H1 (cell line): ENCODE results near the gene ASB11.

Source experiments
- CTCF ChIP-seq, 3 experiments: IDR thresholded peaks; 1 replicate in 2 of 3; 2 replicates in 1 of 3; pipeline versions ENCODE4 v1.5.1 to v1.6.1; 2011; ENCODE audit warnings: low read length in 3 of 3, mild to moderate bottlenecking in 3 of 3, inconsistent platforms in 2 of 3, low read depth in 1 of 3, moderate library complexity in 1 of 3; ENCODE audit not compliant: insufficient read depth in 1 of 3; ENCODE audit errors: control extremely low read depth in 1 of 3
- EP300 ChIP-seq, 2 experiments: IDR thresholded peaks; 1 replicate in 1 of 2; 2 replicates in 1 of 2; pipeline ENCODE4 v1.6.1; 2011 to 2012; ENCODE audit warnings: low read depth in 2 of 2, low read length in 2 of 2, mild to moderate bottlenecking in 2 of 2, borderline replicate concordance in 1 of 2, inconsistent platforms in 1 of 2, moderate library complexity in 1 of 2
- EZH2 ChIP-seq: fragments of 200-600 bp; sonication (generic); IDR thresholded peaks from 2 replicates; pipeline ENCODE4 v1.7.1; 2012; ENCODE audit warnings: low read depth, mild to moderate bottlenecking, moderate library complexity, low read length, inconsistent platforms; ENCODE audit not compliant: severe bottlenecking
- GTF2F1 ChIP-seq: IDR thresholded peaks from 2 replicates; pipeline ENCODE4 v1.6.1; 2012; ENCODE audit warnings: low read depth, low read length, improper control_type of control experiment, borderline replicate concordance
- HDAC6 ChIP-seq: IDR thresholded peaks from one replicate; pipeline ENCODE4 v1.7.1; 2012; ENCODE audit warnings: low read depth, mild to moderate bottlenecking, inconsistent platforms, low read length, moderate library complexity
- POLR2A ChIP-seq, 2 experiments: IDR thresholded peaks; 1 replicate in 1 of 2; 2 replicates in 1 of 2; pipeline ENCODE4 v1.6.1; 2011; ENCODE audit warnings: low read depth in 2 of 2, low read length in 2 of 2, mild to moderate bottlenecking in 2 of 2; ENCODE audit errors: control extremely low read depth in 1 of 2
- POLR2AphosphoS5 ChIP-seq: IDR thresholded peaks from 2 replicates; pipeline ENCODE4 v1.6.1; 2011; ENCODE audit warnings: low read depth, low read length
- RAD21 ChIP-seq, 2 experiments: IDR thresholded peaks in 1 of 2; conservative IDR thresholded peaks in 1 of 2; 2 replicates each; pipeline ENCODE4 v1.6.1; 2011; ENCODE audit warnings: low read depth in 2 of 2, low read length in 2 of 2, improper control_type of control experiment in 1 of 2, inconsistent platforms in 1 of 2, mild to moderate bottlenecking in 1 of 2, moderate library complexity in 1 of 2
- SP1 ChIP-seq: IDR thresholded peaks from 2 replicates; pipeline ENCODE4 v1.6.1; 2011; ENCODE audit warnings: low read depth, low read length
- SP2 ChIP-seq: IDR thresholded peaks from 2 replicates; pipeline ENCODE4 v1.6.1; 2012; ENCODE audit warnings: mild to moderate bottlenecking, low read length, inconsistent platforms
- TAF1 ChIP-seq: IDR thresholded peaks from 2 replicates; pipeline ENCODE4 v1.6.1; 2011; ENCODE audit warnings: mild to moderate bottlenecking, low read depth, low read length
- TBP ChIP-seq: IDR thresholded peaks from 2 replicates; pipeline ENCODE4 v1.6.1; 2011; ENCODE audit warnings: low read depth, low read length, improper control_type of control experiment
- TF ChIP-seq, protein P1 (sequence below): IDR thresholded peaks from 2 replicates; pipeline ENCODE4 v1.6.1; 2012; ENCODE audit warnings: inconsistent platforms

- TF ChIP-seq POLR2AphosphoS5 (no peak), CTCF (IDR thresholded peaks at IDR 0.05; ENCODE audit: control extremely low read depth in 1 of 3, insufficient read depth in 1 of 3, low read depth in 1 of 3, low read length in 3 of 3) (no peak), POLR2A (IDR thresholded peaks at IDR 0.05; ENCODE audit: control extremely low read depth in 1 of 2, low read depth in 2 of 2, low read length in 2 of 2) (no peak), TBP (no peak), HDAC6 (no peak), SP1 (no peak), SP2 (no peak), GTF2F1 (no peak), TAF1 (no peak), EZH2 (no peak), RAD21 (IDR thresholded peaks at IDR 0.05 in 1 of 2, conservative IDR thresholded peaks at IDR 0.05 in 1 of 2; ENCODE audit: low read depth in 2 of 2, low read length in 2 of 2) (no peak), EP300 (IDR thresholded peaks at IDR 0.05; ENCODE audit: borderline replicate concordance in 1 of 2, low read depth in 2 of 2, low read length in 2 of 2) (no peak)
- TF ChIP-seq, protein P1, sequence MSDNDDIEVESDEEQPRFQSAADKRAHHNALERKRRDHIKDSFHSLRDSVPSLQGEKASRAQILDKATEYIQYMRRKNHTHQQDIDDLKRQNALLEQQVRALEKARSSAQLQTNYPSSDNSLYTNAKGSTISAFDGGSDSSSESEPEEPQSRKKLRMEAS: no peak
These were observed 81.9 kb downstream of the ASB11 start for GRCh38 chrX:15233416-15234015.
